CD4-positive, alpha-beta T cell treated with Interleukin-6 at 100 ng/mL for 8 hours (primary cell): ENCODE measurements around the gene BRAT1.

Experiments
- DNase-seq: peaks from one replicate; pipeline ENCODE4 v3.0.0-alpha.2; 2020; ENCODE audit warnings: mixed read lengths, low spot score

BRAT1 gene

DNA sequence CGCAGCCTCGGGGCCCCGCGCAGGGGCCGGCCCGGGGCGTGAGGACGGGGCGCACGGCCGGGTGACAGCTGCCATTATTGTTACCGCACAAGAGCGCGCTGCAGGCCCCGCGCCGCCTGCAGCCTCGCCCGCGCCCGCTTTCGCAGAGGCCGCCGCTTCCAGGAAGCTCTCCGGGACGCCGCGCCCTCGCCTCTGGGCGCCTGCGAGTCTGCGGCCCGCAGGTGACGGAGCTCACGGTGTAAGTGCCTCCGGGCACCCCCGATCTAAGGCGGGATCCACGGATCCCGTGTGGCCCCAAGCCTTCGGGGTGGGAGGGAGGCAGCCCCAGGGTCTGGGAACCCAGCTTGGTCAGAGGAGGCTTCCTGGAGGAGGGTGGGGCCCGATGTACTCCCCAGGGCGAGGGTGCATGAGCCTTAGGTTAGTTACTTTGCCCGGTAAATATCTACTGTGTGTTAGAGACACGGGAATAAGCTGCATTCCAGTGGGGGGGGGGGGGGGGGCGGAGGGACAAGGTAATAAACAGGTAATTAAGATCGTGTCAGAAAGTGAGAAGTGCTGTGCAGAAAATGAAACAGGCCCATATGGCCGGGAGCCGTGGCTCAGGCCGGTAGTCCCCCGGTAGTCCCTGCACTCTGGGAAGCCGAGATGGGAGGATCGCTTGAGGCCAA is 4.1 kb upstream of the BRAT1 start:
- no peak for DNase-seq

DNA sequence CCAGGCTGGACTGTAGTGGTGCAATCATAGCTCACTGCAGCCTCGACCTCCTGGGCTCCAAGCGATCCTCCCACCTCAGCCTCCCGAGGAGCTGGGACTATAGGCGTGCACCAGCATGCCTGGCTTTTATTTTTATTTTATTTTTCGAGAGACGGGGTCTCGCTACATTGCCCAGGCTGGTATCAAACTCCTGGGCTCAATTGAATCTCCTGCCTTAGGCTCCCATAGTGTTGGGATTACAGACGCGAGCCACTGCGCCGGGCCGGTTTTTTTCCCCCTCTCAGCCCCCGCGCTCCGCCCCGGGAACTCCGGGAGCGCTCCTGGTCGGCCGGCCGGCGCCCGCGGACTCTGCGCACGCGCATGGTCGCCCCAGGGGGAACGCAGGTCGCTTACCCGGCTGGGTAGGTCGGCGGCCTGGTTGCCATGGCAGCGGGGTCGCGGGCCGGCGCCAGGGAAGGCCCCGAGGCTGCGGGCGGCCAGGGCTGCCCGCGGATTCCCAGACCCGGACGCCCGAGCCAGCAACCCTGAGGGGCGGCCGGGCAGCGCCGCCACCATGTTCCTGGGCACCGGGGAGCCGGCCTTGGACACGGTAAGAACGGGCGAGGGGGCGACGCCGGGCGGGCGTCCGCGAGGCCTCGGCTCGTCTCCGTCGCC is 3.4 kb upstream of the BRAT1 start, which contains the start of gene IQCE:
Gene IQCE, plus strand, starts transcription at position 351 of the 654 bp plus-strand sequence. Its CDS starts 203 bp downstream, at position 554.
- peak; percentile 89 for DNase-seq

DNA sequence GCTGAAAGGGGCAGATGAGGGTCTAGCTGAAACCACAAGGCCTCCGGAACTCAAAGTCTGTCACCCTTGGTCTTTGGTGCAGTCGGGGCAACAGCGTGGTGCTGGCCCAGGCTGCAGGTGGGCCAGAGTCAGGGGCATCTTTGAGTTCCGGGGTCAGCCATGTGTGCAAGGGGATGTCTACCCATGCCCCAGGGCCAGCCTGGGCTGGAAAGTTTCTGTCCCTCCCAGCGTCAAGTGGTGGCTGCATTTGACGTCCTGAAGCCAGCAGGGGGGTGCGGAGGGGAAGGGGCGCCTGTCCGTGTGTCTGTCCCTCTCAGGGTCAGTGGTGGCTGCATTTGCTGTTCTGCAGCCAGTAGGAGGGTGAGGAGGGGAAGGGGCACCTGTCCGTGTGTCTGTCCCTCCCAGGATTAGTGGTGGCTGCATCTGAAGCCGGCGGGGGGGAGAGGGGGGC is 638 bp downstream of the BRAT1 start:
- no peak for DNase-seq

DNA sequence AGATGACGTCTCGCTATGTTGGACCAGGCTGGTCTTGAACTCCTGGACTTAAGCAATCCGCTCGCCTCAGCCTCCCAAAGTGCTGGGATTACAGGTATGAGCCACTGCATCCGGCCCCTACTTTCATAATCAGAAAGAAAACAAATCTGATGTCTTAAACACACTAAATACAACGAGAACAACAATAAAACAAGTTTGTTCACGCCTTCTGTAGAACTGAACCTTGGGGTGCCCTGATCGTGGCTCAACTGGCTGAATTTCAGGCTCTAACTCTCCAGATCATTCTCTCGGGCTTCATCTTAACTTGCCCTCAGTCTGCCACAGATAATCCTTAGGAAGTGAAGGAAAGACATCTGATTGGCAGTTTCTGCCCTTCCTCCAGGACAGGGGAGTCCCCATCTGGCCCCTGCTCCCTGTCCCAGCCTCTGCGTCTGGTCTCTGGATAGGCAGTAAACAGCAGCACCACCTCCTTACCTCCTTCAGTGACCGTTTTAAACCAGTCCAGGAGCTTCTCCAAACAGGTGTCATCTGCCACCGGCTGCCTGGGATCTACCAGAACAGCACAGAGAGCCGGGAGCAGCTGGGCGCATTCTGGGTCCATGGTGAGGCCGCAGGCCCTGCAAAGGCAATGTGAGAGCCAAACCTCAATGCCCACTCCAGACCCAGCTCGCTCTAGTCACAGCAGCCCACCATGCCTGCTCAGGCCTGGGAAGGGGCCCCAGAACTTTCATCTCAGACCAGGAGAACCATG is 1.3 kb downstream of the BRAT1 start:
- no peak for DNase-seq

DNA sequence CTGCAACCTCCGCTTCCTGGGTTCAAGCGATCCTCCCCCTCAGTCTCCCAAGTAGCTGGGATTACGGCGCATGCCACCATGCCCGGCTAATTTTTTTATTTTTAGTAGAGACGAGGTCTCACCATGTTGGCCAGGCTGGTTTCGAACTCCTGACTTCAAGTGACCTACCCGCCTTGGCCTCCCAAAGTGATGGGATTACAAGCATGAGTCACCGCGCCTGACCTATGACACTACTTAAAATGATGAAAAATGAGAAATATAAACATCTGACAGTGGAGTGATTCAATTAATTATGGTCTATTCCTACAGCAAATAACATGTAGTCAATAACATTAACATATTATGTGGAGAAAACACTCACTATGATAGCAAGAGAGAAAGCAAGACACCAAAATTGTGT is 2.2 kb downstream of the BRAT1 start:
- DNase-seq = no peak

DNA sequence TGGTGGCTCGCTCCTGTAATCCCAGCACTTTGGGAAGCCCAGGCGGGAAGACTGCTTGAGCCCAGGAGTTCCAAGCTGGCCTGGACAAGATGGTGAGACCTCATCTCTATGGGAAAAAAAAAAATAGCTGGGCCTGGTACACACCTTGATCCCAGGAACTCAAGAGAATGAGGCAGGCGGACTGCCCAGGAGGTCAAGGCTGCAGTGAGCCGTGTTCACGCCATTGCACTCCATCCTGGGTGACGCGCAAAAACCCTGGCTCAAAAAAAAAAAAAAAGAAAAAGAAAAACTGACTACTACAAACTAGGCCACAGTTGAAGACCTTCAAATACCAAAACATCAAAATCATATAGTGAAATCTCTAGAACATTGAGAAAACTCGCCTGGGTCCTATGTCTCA is 3.9 kb downstream of the BRAT1 start:
- no peak for DNase-seq

DNA sequence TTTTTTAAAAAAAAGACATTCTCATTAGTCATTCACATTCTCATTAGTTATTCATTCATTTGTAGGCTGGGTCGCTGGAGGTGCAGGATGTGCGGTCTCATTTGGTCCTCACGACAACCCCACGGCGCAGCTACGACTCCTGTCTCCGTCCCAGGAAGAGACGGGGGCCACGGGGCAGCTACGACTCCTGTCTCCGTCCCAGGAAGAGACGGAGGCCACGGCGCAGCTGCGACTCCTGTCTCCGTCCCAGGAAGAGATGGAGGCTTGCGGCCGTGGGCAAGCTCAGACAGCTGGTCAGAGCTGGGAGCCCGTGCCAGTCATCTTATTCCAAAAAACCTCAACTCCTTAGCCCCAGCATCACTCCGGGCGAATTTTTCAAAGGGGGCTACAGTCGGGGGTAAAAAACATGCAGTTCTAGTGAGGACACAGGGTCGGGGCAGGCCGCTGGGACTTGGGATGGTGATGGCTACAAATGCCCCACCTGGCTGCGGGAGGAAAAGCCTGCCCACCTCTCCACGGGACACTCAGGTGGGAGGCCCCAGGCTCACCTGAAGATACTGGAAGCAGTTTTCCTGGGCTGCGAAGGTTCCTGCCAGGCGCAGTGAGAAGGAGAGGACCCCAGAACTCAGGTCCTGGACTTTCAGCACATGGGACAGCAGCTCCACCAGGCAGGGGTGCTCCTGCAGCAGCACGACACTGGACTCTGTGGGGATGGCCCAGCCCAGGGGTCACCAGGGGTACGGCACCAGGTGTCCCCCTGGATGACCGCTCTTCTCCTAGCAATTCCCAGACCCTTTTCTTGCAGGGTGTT is 8.3 kb downstream of the BRAT1 start:
- no peak for DNase-seq

DNA sequence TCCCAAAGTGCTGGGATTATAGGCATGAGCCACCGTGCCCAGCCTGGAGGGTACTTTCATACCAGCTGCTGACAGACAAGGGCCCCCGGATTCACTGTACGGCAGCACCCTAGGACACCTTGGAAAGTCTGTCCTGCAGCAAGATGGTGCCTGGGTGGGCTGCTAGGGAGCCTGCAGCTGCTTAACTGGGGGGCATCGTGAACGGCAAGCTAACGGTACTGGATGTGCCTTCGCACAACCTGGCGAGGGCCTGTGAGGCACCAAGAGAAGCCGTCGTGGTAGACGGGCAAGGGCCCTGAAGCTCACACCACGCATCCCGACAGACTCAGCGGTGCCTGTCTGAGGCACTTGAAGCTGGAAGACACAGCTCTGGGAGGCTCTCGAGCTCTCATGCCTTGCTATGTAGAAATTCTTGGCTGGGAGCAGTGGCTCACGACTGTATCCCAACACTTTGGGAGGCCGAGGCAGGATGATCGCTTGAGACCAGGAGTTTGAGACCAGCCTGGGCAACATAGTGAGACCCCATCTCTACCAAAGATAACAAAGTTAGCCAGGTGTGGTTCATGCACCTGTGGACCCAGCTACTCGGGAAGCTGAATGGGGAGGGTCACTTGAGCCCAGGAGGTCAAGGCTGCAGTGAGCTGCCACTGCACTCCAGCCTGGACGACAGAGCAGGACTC is 9.4 kb downstream of the BRAT1 start:
- no peak for DNase-seq

DNA sequence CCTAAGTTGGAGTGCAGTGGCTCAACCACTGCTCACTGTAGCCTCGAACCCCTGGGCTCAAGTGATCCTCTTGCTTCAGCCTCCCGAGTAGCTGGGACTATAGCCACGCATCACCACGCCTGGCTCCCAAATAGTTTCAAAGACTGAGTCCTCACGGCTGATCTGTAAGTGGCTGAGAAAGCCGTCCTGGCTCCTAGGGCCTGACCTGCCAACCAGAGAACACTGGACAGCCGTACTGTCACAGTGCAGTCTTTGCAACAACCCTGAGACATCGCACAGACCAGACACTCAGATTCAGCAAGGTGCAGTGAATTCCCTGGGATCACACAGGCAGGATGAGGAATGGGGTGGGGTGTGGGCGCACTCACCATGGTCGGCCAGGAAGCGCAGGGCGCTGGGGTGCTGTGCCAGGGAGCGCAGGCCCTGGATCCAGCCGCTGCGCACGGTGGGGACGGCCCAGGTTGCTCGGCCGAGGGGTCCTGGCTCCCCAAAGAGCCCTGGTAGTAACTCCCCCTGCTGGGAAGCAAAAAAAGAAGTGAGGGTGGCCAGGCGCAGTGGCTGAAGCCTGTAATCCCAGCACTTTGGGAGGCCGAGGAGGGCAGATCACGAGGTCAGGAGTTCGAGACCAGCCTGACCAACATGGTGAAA is 10.7 kb downstream of the BRAT1 start:
- no peak for DNase-seq

DNA sequence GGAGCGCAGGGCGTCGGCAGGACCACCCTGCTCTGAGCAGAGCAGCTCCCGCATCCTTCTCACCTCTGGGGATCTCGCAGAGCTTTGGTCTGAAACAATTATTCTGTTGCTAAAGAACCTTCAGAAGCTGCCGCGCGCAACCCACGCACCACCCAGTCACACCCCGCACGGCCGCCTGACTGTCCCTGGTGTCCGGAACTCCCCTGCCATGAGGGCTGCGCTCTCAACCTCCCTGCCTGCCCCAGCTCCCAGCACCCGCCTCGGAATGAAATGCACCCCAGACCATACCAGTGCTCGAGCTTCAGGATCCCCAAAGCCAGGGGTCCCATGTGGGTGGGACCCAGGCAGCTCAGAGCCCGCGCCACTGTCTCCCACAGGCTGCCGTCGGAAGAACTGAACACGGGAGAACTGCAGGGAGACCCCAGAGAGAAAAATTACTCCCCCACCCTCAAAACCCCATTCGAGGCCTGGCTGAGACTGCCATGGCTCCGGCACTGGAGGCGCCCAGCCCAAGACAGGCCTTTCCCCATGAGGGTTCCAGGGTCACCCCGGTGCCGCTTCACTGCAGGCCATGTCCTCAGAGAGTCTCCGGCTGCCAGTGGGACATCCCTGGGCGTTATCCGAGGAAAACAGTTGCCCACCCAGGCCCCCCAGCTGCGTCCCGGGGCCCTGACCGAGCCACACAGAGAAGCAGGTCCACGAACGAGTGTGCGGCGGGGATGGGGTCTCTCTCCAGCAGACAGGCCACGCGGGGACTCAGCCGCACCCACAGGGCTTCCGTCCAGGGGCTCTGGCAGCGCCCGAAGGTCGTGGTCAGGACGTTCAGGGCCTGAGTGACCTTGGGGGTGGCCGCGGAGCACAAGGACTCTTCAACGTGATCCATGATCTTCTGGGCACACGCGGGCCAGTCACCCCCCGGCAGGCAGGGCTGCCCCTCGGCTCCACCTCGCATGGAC is 12.1 kb downstream of the BRAT1 start:
- DNase-seq = no peak

DNA sequence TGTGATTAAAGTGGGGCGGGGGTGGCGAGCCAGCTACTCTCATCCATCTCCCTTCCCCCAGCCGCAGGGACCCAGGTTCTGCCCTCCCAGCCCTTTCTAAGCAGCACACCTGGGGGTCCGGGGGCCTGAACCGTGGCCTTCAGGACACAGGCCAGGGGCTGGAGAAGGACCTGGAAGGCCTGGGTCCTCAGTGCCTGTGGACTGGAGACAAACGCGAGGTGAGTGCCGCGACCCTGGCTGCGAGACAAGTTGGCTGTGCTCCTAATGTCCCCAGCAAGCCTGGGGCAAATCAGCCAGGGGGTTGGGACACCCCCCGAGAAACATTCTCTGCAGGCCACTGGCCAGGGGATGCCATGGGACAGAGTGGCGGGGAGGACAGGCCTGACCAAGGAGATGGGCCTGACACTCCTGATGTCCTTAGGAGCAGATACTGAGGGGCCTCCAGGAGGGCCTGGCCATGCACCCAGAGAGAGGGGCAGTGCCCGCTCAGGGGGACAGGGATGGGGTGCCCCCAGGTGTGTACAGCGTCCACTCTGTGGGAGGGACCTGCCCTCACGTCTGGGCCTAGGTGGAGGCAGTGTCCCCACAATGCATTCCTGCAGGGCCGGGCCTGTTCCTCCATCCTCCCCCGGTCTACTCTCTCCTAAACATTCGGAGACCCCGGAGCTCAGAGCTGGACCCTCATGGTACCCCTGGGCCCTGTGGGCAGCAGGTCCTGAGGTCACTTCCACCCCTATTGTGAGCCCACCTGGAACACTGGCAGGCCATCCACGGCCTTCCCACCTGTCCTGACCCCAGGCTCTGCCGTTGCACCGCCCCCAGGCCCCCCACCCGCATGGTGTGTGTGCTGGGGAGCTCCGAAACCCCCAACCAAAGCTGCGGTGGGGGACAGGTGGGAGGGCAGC is 13.1 kb downstream of the BRAT1 start:
- DNase-seq = no peak

DNA sequence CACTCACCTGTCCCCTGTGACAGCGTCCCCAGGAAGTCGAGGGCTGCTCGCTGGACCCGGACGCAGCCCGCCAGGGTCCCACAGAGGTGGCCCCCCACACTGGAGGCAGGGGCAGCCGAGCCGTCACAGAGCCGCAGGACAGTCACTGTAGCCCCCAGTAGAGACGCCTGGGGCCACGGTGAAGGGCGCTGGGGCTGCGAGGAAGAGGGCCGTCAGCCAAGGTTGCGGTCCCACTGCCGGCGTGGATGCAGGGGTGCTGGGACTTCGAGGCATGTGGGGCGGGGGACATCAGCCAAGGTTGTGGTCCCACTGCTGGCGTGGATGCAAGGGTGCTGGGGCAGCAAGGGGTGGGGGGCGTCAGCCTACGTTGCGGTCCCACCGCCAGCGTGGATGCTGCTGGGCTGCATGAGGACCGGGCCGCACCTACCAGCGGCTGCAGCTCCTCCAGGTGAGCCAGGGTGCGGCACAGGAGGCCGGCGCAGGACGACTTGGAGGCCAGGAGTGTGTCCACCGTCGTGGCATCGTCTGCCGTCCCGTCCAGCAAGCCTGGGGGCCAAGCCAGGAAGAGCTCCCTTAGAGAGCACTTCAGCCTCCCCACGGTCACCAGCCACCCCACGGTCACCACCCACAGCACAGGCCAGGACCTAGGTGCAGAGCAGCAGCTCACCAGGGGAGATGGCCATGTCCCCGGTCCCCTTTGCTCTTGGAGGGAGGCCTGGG is 13.9 kb downstream of the BRAT1 start:
- DNase-seq = no peak

DNA sequence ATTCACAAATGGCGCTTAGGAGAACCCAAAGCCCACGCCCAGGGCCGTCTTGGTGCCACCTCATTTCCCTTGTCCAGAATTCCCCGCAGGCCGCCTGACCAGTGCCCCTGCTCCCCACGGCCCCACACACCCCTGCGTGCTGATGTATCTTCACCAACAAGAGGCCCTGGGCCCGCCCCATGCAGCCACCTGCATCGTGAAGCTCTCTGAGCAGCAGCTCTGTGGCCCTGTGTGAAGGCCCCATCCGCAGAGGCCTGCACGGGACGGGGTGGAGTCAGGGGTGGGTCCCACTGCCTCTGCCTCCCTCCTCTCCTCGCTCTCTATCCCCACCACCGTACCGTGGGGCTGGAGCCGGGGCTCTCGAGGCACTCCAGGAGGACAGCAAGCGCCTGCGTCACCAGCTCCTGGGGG is 14.7 kb downstream of the BRAT1 start:
- DNase-seq = no peak

DNA sequence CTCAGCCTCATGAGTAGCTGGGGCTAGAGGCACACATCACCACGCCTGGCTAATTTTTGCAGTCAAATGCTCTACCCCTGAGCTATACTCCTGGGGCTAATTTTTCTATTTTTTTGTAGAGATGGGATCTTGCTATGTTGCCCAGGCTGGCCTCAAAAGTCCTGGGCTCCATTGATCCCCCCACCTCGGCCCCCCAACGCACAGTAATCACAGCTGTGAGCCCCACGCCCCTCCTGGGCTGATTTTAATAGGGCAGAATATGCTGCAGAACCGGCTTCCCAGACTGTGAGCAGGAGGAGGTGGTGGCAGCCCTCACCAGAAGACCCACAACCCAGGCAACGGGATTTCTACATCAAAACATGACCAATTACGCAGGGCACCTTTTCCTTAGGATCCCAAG is 15.2 kb downstream of the BRAT1 start:
- DNase-seq = no peak

DNA sequence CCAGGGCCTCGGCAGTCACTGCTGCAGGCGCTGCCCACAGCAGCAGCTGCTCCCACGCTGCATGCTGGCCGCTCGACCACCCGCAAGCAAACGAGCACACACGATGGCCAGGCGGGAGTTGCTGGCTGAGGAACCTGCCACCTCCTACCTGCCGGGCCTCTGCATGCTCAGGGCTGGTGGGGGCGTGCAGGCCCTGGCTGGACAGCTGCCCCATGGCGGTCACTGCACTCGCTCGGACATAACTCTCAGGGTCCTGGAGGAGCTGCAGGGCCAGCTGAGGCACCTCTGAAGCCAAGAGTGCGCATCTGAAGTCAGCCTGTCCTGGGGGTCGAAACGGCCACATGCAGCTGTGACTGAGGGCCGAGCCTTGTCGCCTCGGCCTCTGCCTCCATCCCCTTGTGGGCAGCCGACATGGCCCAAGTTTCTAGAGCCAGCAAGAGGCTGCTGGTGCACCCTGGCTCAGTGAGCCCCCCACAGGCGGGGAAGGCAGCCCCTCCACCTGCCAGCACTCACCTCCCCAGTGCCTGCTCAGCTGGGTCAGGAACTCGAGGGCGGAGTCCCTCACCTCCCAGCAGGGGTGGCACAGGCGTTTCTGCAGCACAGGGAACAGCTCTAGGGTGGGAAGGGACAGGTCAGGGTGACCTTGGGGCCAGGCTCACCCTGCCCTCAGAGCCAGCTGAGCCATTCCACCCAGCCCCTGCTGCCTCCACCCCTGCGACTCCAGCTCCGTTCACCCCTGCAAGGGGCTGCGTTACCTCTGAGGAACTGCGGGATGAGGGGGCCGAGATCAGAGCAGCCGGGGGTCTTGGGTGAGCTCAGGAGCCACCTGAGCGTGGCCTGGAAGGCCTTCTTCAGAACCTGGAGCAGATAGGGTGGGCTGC is 16.1 kb downstream of the BRAT1 start:
- DNase-seq = no peak

DNA sequence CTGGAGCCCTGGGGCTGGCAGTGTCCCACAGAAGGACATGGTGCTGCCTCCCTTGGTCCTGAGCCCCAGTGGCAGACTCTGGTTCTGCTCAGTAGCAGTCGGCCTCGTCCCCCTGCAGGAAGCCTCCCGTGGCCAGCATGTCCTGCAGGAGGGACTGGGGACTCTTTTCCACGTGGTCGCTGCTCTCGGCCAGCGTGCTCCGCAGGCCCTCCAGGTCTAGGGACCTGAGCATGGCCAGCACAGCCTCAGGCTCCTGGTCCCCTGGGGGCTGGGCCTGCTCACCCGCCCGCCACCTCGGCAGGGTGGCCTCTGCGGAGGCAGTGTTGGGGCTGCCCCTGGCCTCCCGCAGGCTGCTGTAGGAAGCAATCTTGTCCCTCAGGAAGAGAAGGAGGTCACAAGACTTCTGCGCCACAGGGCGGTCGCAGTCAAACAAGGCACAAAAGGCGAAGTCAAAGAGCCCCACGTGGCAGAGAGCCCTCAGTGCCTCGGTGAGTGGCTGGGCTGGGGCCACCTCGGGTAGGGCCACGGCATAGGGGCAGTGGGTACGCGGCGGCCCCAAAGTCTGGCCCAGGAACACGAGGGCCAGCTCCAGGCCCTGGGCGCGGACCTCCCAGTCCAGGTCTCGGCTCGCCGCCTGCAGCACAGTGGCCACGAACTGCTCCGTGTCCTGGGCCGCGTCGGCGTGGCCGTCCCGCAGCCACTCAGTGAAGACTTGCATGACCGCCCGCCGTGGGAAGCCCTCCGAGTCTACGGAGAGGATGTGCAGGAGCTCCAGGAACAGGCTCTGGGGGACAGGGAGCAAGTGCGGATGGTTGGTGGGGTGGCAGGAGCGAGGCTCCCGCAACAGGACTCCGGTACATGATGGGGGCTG is 17.1 kb downstream of the BRAT1 start:
- DNase-seq = no peak
